Large intestine (tissue), 3 donors: ENCODE measurements around the gene IL4I1. TPM values are rescaled to one million over a fixed set of nuclear protein-coding genes. Genes with fewer than 3 reads are reported as not detected.

ENCODE experiments used
- DNase-seq, 2 donors: peaks; one replicate each; pipeline versions ENCODE4 v3.0.0 to v3.0.0-alpha.2; 2013
- H3K27ac ChIP-seq: one replicate; pipeline ENCODE4 v1.5.1; 2013; ENCODE audit warnings: low read length
- H3K27me3 ChIP-seq: 2 replicates; pipeline ENCODE4 v1.6.1; 2013; ENCODE audit warnings: low read length; ENCODE audit not compliant: control insufficient read depth, insufficient read depth
- H3K36me3 ChIP-seq: 2 replicates; pipeline ENCODE4 v1.6.1; 2013; ENCODE audit warnings: low read length; ENCODE audit not compliant: control insufficient read depth, insufficient read depth
- H3K4me1 ChIP-seq: one replicate; pipeline ENCODE4 v1.6.1; 2013; ENCODE audit warnings: low read length; ENCODE audit not compliant: control insufficient read depth, insufficient read depth
- H3K4me3 ChIP-seq: one replicate; pipeline ENCODE4 v1.5.1; 2013; ENCODE audit warnings: low read length
- H3K9me3 ChIP-seq: one replicate; pipeline ENCODE4 v1.6.1; 2013; ENCODE audit warnings: mild to moderate bottlenecking, low read depth, low read length, moderate library complexity; ENCODE audit not compliant: control insufficient read depth
- WGBS: methylation state at CpG from one replicate; pipeline ENCODE4 v1.1.5; 2013; ENCODE audit warnings: low lambda C conversion rate; ENCODE audit not compliant: insufficient coverage; 5-methylcytosine and 5-hydroxymethylcytosine counted together
- polyA plus RNA-seq: library from polyadenylated mRNA; unstranded; fragments of 120-200 nt; gene quantifications from one replicate; pipeline ENCODE4 v1.2.1, GENCODE V29; 2013

IL4I1 gene
- polyA plus RNA-seq, 1 donor: 3.5 TPM

DNA sequence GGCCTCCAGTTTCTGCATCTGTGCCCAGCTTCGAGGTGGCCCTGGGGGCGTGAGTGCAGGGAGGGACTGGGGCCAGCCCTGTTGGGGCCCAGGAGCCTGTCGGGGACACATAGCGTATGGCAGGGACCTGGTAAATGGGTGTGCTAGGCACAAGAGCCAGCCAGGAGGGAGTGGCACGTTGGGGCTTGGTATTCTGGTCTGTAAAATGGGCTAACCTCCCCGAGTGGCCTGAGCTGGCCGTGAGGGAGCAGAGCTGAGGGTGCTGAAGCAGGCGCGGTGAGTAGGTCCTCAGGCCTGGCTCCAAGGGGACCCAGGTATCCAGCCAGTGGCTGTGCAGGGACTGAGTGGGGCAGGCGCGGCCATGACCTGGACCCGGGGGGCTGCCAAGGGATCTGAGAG is 41.4 kb downstream of the IL4I1 start:
- no peak for DNase-seq
- H3K27ac ChIP-seq: no peak overlapping the region
- peaks cover 53% of the 10 kb centered on the region for H3K36me3 ChIP-seq
- no CpG with 5 or more reads among the region's 12 CpGs for WGBS
- no peak overlapping the region for H3K4me3 ChIP-seq
- no peaks in the 10 kb centered on the region for H3K27me3 ChIP-seq
- H3K4me1 ChIP-seq: peaks cover 10% of the 10 kb centered on the region
- H3K9me3 ChIP-seq: peaks cover 3% of the 10 kb centered on the region

- peaks cover 10% of the 10 kb centered on the region for H3K4me1 ChIP-seq
- no peak overlapping the region for H3K4me3 ChIP-seq
- peaks cover 3% of the 10 kb centered on the region for H3K9me3 ChIP-seq
- no peaks in the 10 kb centered on the region for H3K27me3 ChIP-seq
- DNase-seq: no peak
- H3K27ac ChIP-seq: no peak overlapping the region
- no CpG with 5 or more reads among the region's 39 CpGs for WGBS
- H3K36me3 ChIP-seq: peaks cover 47% of the 10 kb centered on the region
Measured at GRCh38 chr19:49854378-49855263, 42.1 kb downstream of the IL4I1 start.

DNA sequence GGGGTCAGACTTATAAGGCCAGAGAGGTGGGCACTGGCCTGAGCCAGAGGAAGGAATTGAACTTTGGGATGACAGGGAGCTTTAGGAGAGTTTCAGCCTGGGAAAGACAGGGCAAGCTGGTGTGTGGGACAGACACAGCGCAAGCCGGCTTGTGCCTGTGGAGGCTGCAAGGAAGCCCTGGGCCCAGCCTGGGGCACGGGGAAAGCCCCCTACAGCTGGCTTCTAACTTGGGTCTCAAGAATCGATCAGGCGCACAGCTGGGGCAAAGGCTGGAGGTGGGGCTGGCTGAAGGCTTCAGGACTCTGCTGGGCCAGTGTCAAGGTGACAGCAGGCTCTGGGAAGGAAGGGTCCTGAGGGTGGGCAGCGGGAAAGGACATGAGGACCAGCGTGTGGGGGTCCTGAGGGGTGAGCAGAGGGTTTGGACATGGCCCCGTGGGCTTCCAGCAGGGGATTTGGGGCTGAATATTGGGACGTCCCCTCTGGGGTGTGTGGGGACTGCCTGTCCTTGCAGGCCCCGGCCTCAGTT is 42.8 kb downstream of the IL4I1 start:
- no peak overlapping the region for H3K27ac ChIP-seq
- no peak for DNase-seq
- peaks cover 10% of the 10 kb centered on the region for H3K4me1 ChIP-seq
- H3K9me3 ChIP-seq: peaks cover 3% of the 10 kb centered on the region
- peaks cover 44% of the 10 kb centered on the region for H3K36me3 ChIP-seq
- no peak overlapping the region for H3K4me3 ChIP-seq
- no CpG with 5 or more reads among the region's 10 CpGs for WGBS
- H3K27me3 ChIP-seq: no peaks in the 10 kb centered on the region

DNA sequence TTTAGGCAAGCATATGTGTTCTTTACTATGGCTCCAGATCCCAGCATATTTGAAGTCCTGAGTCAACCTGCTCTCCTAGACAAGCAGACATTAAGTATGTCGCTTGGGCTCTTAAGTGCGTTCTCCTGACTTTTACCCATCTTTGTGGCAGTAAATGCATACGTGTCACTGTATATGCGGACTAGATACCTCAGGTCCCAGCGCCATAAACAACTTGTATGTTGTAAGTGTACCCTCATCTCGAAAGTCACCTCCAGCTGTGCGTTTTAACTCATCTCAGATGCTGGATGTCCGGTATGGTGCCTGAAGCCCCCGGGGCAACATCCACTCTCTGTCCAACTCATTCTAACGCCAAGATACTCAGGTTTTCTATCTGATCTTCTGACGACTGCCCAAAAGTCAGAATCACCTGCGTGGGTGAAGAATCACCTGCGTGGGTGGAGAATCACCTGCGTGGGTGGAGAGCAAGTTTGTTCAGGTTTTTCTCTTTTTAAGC is 44.0 kb downstream of the IL4I1 start:
- no peak for DNase-seq
- no peak overlapping the region for H3K27ac ChIP-seq
- 82% methylated on average over 2 of the region's 14 CpGs for WGBS

DNA sequence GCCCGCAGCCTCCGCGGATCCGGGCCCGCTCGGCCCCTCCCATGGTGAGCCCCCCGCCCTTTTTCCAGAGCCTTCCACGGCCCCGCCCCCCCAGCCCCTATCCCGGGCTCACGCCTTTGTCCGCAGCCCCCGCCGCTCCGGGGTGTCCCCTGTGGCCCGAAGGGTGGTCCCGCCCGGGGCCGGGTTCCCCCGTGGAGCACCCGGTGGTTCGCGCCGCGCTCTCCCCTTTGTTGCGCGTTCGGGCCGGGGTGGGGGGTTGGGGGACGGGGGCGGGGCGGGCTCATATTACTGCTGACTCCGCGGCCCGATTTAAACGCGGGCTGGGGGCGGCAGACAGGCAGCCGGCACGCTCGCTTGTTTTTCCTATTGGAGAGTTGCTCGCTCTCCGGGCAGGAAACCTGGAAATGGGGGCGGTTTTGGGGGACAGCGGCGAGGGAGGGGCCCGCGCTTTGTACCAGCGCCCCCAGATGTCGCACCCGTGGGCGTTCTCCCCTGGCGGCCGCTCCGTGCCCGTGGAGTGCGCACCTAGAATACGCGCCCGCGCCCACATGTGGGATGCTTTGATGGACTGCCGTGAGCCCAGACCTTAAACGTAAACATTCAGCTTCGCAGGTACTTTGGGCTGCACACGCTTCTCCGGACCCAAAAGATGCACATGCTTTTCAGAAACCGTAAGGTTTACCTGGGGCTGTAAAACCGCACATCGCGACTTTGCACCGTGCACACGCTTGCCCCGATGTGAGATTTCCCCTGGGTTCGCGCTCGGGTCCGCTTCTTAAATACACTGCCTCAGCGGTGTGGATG is 45.0 kb downstream of the IL4I1 start:
- Histone ChIP-seq H3K4me1 (peaks cover 10% of the 10 kb centered on the region), H3K36me3 (peaks cover 22% of the 10 kb centered on the region), H3K9me3 (peaks cover 3% of the 10 kb centered on the region), H3K27ac (no peak overlapping the region), H3K4me3 (peak overlapping the region; percentile 60), H3K27me3 (no peaks in the 10 kb centered on the region)
- WGBS: no CpG with 5 or more reads among the region's 78 CpGs
- DNase-seq: no peak

More for the DNA sequence above, 44.0 kb downstream of the IL4I1 start:
- H3K4me1 ChIP-seq: peaks cover 10% of the 10 kb centered on the region
- peaks cover 3% of the 10 kb centered on the region for H3K9me3 ChIP-seq
- H3K27me3 ChIP-seq: no peaks in the 10 kb centered on the region
- peaks cover 31% of the 10 kb centered on the region for H3K36me3 ChIP-seq
- H3K4me3 ChIP-seq: peak overlapping the region; percentile 60

GRCh38 chr19:49850487-49851342 is 46.0 kb downstream of the IL4I1 start, which contains the start of gene PTOV1:
Gene PTOV1, plus strand, starts transcription at chr19:49851159.
- peaks cover 14% of the 10 kb centered on the region for H3K36me3 ChIP-seq
- no CpG with 5 or more reads among the region's 98 CpGs for WGBS
- peaks cover 10% of the 10 kb centered on the region for H3K4me1 ChIP-seq
- H3K4me3 ChIP-seq: peak within 1 kb of the TSS; percentile 98
- peak within 1 kb of the TSS; percentile 100 for H3K27ac ChIP-seq
- no peaks in the 10 kb centered on the region for H3K27me3 ChIP-seq
- peak; percentile 85 to 91 for DNase-seq
- peaks cover 3% of the 10 kb centered on the region for H3K9me3 ChIP-seq

- no CpG with 5 or more reads among the region's 12 CpGs for WGBS
- H3K27me3 ChIP-seq: no peaks in the 10 kb centered on the region
- H3K9me3 ChIP-seq: peaks cover 3% of the 10 kb centered on the region
- H3K27ac ChIP-seq: peak overlapping the region; percentile 100
- H3K4me1 ChIP-seq: peaks cover 10% of the 10 kb centered on the region
- H3K4me3 ChIP-seq: peak overlapping the region; percentile 98
- peaks cover 10% of the 10 kb centered on the region for H3K36me3 ChIP-seq
- DNase-seq: no peak
Measured at GRCh38 chr19:49850221-49850486, 46.5 kb downstream of the IL4I1 start.

- Histone ChIP-seq H3K27ac (no peak overlapping the region), H3K9me3 (peaks cover 3% of the 10 kb centered on the region), H3K36me3 (peaks cover 6% of the 10 kb centered on the region), H3K4me1 (peaks cover 10% of the 10 kb centered on the region), H3K27me3 (no peaks in the 10 kb centered on the region), H3K4me3 (no peak overlapping the region)
- WGBS: 89% methylated on average over 5 of the region's 15 CpGs
- DNase-seq: no peak
Measured at GRCh38 chr19:49849433-49850220, 47.1 kb downstream of the IL4I1 start.

DNA sequence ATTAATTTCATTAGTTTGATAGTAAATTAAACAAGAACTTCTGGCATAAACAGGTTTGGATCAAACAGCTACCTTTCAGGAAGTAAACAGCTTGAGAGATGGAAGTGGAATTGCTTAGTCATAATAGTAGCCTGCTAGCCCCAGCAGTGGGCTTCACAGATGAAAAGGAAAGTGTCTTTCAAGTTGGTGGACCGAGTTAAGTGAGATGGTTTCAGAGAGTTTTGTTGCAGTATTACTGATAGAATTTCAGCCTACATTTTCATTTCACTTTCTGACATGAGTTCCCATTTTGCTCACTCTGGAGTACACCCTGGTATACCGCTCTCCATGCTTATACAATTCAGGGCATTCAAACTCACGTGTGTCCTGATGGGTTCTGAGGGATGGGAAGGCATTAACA is 47.7 kb downstream of the IL4I1 start:
- no peak overlapping the region for H3K4me3 ChIP-seq
- H3K36me3 ChIP-seq: peaks cover 2% of the 10 kb centered on the region
- DNase-seq: no peak
- peaks cover 10% of the 10 kb centered on the region for H3K4me1 ChIP-seq
- peaks cover 3% of the 10 kb centered on the region for H3K9me3 ChIP-seq
- no peak overlapping the region for H3K27ac ChIP-seq
- no CpG with 5 or more reads among the region's 3 CpGs for WGBS
- H3K27me3 ChIP-seq: no peaks in the 10 kb centered on the region
